GM19035 (cell line): Measurements from ENCODE around the gene TNRC18.
A peak's percentile ranks its signal among the peaks of the same experiment; 100 is the strongest.

Experiments
- ATAC-seq: cut with Tn5 transposase; IDR thresholded peaks from one replicate; pipeline ENCODE4 v1.9.1; 2021; ENCODE audit not compliant: unreplicated experiment

The TNRC18 gene

DNA sequence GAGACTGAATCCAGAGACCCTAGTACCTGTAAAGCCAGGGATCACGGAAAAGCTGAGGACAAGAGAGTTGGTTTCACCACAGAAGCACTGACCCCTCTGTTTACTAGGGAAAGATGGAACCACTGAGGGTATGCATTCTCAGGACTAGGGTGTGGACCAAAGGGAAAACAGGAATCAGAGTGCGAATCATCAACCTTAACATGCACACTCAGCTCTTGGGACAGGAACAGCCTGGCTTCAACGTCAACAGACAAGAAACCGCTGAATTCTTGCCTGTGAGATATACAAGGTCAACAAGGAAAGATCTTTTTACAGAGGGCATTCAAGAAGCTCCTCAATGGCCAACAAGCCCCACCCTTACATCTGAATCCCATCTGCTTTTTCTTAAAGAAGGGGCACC, 14.9 kb downstream of the TNRC18 start:
- no peak for ATAC-seq

- no peak for ATAC-seq
Measured at GRCh38 chr7:5406957-5407945, 16.4 kb downstream of the TNRC18 start.

DNA sequence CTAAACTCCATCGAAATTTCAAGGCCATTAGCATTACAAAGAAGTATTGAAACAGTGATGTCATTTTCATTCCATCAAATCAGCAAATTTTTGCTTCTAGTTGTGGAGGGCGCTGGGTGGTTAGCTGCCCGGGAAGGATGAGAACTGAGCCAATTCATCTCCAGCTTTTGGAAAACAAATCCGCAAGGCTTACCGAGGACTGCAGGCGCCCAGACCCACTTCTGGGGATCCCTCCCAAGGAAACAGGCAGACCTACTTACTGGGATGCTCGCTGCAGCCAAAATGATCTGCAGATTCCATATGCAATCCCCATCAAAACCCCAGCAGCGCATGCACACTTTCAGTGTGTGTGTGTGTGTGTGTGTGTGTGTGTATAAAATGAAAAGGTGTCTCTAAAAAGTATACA, 19.2 kb downstream of the TNRC18 start:
- no peak for ATAC-seq

DNA sequence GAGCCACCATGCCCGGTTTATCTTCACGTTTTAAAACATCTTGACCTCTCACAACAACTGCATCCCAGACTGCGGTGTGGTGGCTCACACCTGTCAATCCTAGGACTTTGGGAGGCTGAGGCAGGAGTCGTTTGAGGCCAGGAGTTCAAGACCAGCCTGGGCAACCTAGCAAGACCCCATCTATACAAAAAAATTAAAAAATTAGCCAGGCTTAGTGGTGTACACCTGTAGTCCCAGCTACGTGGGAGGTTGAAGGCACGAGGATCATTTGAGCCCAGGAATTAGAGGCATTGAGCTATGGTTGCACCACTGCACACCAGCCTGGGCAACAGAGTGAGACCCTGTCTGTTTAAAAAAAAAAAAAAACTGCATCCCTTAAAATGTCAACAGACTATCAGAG, 20.2 kb downstream of the TNRC18 start:
- ATAC-seq = no peak

DNA sequence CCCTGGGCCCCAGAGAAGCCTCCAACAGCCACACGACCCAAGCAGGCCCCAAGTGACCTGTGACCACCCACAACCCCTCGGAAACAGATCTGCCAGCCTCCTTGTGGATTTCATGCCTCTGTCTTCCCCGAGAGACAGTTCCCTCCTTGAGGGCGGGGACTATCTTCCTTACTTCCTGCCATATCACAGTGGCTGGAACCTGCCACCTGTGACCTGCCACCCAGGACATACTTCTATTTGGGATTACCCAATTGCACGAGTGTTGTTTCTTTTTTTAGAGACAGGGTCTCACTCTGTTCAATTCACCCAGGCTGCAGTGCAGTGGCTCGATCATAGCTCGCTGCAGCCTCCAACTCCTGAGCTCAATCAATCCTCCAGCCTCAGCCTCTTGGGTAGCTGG, 25.9 kb downstream of the TNRC18 start:
- no peak for ATAC-seq

DNA sequence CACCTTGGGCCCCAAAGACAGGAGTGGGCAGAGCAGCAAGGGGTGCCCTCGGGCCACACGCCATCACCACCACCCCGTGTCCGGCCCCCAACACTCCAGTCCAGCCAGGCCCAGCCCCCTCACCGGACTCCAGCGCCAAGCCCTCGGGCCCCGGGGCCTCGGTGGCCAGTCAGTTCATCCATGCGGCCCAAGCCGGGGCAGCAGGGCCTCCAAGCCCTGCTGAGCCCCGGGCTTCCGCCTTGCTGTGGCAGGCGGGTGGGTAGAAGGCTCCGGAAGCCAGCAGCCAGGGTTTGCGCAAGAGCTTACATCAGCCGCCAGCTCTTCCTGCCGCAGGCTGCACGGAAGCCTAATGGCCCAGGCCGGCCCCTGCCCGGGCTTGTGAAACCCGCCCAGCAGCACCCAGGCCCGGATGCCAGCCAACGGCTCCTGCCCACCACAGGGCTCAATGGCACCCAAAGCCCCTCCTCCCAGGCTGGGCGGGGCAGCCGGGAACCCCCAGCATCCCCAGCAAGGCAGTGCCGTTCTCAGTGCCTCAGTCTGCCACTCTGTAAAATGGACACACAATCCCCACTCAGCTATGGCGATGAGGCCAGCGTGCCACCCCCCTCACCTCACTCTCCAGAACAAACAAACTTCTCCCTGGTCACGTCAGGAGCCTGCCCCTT, 26.5 kb downstream of the TNRC18 start:
- peak; percentile 85 for ATAC-seq

- ATAC-seq = peak; percentile 46
Measured at GRCh38 chr7:5396542-5396941, 27.1 kb downstream of the TNRC18 start.

DNA sequence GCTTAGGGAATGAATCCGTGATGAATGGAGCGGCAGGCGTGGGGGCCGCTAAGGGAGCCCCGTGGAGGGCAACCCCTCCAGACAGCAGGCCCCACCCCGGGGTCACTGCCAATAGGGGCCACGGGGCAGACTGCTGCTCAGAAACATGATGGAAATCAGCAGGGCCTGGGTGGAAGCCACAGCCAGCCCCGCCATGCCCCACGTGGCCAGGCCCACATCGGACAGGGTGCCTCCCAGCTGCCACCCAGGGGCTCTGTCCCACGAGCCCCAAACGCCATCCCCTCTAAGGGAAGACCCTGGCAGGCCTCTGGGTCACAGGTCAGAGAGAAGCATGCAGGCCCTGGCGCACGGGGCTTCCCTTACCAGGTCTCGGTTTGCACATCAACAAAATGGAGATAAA, 28.4 kb downstream of the TNRC18 start:
- no peak for ATAC-seq

- no peak for ATAC-seq
Measured at GRCh38 chr7:5394264-5395105, 29.1 kb downstream of the TNRC18 start.

GRCh38 chr7:5393748-5394147, 29.9 kb downstream of the TNRC18 start:
- no peak for ATAC-seq

DNA sequence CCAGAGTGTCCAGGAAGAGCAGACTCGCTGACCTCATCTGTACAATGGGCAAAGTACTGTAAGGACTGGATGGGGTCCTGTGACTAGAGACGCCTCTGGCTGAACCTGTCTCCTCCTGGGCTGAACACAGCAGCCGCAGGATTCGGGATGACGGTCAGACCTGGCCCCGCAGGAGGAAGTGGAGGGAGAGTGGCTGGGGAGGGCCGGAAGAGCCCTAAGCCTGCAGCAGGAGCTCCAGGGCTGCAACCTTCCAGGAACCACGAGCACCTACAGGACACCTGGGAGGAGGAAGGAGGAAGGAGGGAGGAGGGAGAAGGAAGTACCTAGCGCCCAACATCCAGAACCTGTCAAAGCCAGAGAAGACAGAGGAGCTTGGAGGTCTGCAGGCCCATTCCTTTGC, 30.3 kb downstream of the TNRC18 start:
- no peak for ATAC-seq

- ATAC-seq = no peak
Measured at GRCh38 chr7:5390918-5391317, 32.7 kb downstream of the TNRC18 start.

- no peak for ATAC-seq
Measured at GRCh38 chr7:5388905-5389433, 34.7 kb downstream of the TNRC18 start.

GRCh38 chr7:5388273-5388901, 35.2 kb downstream of the TNRC18 start:
- no peak for ATAC-seq

DNA sequence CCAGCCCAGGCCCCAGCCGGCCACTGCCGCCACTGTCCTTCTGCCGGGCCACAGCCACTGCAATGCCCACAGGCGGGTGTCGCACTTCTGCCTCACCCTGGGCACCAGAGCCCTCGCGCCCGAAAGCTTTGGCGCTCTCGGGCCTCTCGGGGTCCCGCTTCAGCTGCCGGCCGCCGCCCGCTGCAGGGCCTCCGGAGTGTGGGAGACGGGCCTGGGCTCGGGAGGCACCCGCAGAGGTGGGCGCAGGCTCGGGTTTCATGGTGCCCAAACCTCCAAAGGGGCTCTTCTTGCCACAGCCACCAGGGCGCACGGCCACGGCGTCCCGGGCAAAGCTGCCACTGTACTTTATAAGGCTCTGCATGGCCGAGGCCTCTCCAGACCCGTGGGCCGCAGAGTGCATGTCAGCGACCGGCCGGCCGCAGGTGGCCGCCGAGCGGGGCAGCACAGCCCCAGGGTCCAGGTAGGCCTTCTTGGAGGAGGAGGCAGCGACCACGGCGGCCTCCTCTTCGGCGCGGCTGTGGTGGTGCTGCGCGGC, 35.9 kb downstream of the TNRC18 start:
- no peak for ATAC-seq

DNA sequence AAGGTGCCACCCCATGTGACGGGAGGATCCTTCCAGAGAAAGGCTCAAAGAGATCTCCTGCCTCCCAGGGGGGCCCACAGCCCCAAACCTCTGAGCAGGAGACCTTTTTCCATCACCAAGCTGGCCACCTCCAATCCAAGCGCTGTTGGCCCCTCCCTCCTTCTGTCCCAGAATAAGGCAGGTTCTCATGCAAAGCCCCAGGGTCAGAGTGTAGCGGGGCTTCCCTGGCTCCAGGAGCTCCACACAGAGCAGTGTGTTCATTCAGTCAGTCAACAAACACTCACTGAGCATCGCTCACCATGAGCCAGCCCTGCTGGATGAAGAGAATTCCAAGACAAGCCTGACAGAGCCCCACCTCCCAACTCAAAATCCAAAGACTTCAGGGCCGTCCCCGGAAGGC, 39.0 kb downstream of the TNRC18 start:
- ATAC-seq = no peak

GRCh38 chr7:5383314-5384098, 40.1 kb downstream of the TNRC18 start:
- ATAC-seq = no peak

DNA sequence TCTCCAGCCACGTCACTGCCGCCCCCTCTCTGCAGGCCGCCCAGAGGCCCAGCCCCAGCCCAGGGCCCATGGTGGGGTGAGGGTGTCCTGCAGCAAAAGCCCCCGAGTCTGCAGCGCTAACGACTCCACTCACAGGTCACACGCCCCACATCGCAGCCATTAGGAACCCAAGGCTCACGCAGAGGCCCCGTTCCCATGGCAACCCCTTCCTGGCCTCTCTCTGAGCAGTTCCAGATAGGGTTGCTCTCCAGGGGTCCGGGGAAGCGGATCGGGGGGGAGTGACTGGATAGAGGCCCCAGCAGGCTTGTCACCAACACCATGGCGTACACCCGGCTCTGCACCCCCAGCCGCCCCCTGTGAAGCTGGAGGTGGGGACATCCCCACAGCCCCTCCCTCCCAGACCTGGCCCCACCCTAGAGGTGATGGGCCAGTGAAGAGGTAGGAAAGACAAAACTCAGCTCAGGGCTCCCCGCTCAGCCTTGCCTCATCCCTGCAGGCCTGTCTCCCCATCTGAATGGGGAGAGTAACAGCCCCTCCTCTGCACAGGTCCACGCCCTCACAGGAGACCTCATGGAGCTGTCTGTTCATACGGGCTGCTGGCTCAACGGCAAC, 41.2 kb downstream of the TNRC18 start:
- no peak for ATAC-seq
